Thyroid gland (tissue), 4 donors: ENCODE data around the gene C3AR1. TPM values are rescaled to one million over a fixed set of nuclear protein-coding genes. Genes with fewer than 3 reads are reported as not detected.
"Not testable (repeated sequence)": the region's sequence is repeated elsewhere in the genome, so short reads cannot be mapped to it uniquely, and the experiment has no call there.

Experiments
- DNase-seq, 2 donors: peaks; one replicate each; pipeline ENCODE4 v3.0.0-alpha.2; 2019
- H3K27ac ChIP-seq, 3 donors: fragments of 200-600 bp; sonication (generic); 1 replicate in 2 of 3; 2 replicates in 1 of 3; pipeline ENCODE4 v1.5.1; 2016 to 2019; ENCODE audit warnings: mild to moderate bottlenecking in 1 of 3, moderate library complexity in 1 of 3
- H3K27me3 ChIP-seq: fragments of 200-600 bp; sonication (generic); one replicate; pipeline ENCODE4 v1.5.1; 2019
- H3K36me3 ChIP-seq, 2 donors: fragments of 200-600 bp; sonication (generic); one replicate each; pipeline ENCODE4 v1.5.1; 2016 to 2019
- H3K4me1 ChIP-seq, 2 donors: fragments of 200-600 bp; sonication (generic); one replicate each; pipeline ENCODE4 v1.5.1; 2017 to 2019
- H3K4me3 ChIP-seq, 3 donors: fragments of 200-600 bp; sonication (generic); replicated peaks in 1 of 3; 1 replicate in 2 of 3; 2 replicates in 1 of 3; pipeline ENCODE4 v1.5.1; 2016; ENCODE audit warnings: mild to moderate bottlenecking in 1 of 3
- H3K9me3 ChIP-seq: fragments of 200-600 bp; sonication (generic); one replicate; pipeline ENCODE4 v1.5.1; 2017
- POLR2A ChIP-seq, 2 donors: fragments of 450-650 bp; IDR thresholded peaks; one replicate each; pipeline ENCODE4 v1.6.1; 2017; ENCODE audit warnings: antibody characterized with exemption in 2 of 2, mild to moderate bottlenecking in 2 of 2, moderate library complexity in 1 of 2
- WGBS, 2 donors: methylation state at CpG; one replicate each; pipeline ENCODE4 v1.1.5; 2017; 5-methylcytosine and 5-hydroxymethylcytosine counted together
- intact Hi-C: fragments of 100-400 bp; cut with DNase I; formaldehyde crosslinking; loops from one replicate; pipeline ENCODE4 v1.15.1; 2023
- total RNA-seq, 4 donors: library from RNA; depleted of rRNA; stranded (reverse); fragments of >200 nt; gene quantifications; one replicate each; pipeline ENCODE4 v1.2.3, GENCODE V29; 2016
- TF ChIP-seq, protein P1 (sequence below), 6 experiments: fragments of 200-600 bp in 3 of 6; fragments of 450-650 bp in 3 of 6; sonication (generic) in 3 of 6; IDR thresholded peaks; one replicate each; pipeline ENCODE4 v1.5.1; 2016 to 2019; ENCODE audit warnings: antibody characterized with exemption in 6 of 6, mild to moderate bottlenecking in 2 of 6, inconsistent platforms in 1 of 6, moderate library complexity in 1 of 6

C3AR1 gene
- total RNA-seq, 4 donors from 2014 or later, result 2.1 to 4.4 (median 2.9) TPM

DNA sequence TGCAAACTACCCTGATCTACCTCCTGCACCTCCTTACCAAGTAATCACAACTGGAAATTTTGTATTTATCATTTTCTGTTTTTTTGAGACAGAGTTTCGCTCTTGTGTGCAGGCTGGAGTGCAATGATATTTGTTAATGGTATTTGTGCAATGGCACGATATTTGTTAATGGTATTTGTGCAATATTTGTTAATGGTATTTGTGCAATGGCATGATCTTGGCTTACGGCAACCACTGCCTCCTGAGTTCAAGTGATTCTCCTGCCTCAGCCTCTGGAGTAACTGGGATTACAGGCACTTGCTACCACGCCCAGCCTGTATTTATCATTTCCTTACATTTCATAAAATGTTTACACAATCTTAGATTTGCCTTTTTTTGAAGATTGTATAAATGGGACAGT, 10.2 kb upstream of the C3AR1 start:
- Histone ChIP-seq H3K4me3 (no peak overlapping the region), H3K9me3 (no peaks in the 10 kb centered on the region), H3K27ac (no peak overlapping the region), H3K4me1 (peaks cover 0 to 8% of the 10 kb centered on the region in 2 donors), H3K27me3 (no peaks in the 10 kb centered on the region), H3K36me3 (no peaks in the 10 kb centered on the region)
- intact Hi-C loops, result no loop called here
- WGBS, 2 donors, result 90 to 91% methylated on average over 4 of the region's 4 CpGs
- no peak for DNase-seq
- TF ChIP-seq, protein P1, sequence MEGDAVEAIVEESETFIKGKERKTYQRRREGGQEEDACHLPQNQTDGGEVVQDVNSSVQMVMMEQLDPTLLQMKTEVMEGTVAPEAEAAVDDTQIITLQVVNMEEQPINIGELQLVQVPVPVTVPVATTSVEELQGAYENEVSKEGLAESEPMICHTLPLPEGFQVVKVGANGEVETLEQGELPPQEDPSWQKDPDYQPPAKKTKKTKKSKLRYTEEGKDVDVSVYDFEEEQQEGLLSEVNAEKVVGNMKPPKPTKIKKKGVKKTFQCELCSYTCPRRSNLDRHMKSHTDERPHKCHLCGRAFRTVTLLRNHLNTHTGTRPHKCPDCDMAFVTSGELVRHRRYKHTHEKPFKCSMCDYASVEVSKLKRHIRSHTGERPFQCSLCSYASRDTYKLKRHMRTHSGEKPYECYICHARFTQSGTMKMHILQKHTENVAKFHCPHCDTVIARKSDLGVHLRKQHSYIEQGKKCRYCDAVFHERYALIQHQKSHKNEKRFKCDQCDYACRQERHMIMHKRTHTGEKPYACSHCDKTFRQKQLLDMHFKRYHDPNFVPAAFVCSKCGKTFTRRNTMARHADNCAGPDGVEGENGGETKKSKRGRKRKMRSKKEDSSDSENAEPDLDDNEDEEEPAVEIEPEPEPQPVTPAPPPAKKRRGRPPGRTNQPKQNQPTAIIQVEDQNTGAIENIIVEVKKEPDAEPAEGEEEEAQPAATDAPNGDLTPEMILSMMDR (IDR thresholded peaks at IDR 0.05), result no peak
- TF ChIP-seq POLR2A (IDR thresholded peaks at IDR 0.05), result no peak

DNA sequence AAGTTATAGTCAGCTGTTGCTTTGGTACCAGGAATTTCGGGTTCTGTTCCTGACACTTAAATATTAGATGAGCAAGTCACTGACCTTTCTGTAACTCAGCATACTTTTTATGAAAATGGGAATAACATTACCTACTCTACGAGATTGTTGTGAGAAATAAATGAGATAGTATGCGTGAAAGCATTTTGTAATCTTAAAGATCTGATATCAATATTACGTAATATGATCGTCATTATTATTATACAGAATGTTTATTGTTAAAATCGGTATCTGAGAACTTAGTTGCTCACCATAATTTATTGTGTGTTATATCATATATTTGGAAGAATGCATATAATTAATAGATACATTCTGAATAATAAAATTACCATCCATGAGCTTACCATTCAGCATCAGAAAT, 9.8 kb upstream of the C3AR1 start:
- 92 to 93% methylated on average over 6 of the region's 6 CpGs for WGBS, 2 donors
- no peak for DNase-seq
- Histone ChIP-seq H3K4me1 (peaks cover 0 to 5% of the 10 kb centered on the region in 2 donors), H3K4me3 (no peak overlapping the region), H3K9me3 (no peaks in the 10 kb centered on the region), H3K27ac (no peak overlapping the region), H3K36me3 (no peaks in the 10 kb centered on the region), H3K27me3 (no peaks in the 10 kb centered on the region)
- intact Hi-C loops, result no loop called here
- no peak for TF ChIP-seq POLR2A (IDR thresholded peaks at IDR 0.05)
- TF ChIP-seq, protein P1 (IDR thresholded peaks at IDR 0.05), result no peak

DNA sequence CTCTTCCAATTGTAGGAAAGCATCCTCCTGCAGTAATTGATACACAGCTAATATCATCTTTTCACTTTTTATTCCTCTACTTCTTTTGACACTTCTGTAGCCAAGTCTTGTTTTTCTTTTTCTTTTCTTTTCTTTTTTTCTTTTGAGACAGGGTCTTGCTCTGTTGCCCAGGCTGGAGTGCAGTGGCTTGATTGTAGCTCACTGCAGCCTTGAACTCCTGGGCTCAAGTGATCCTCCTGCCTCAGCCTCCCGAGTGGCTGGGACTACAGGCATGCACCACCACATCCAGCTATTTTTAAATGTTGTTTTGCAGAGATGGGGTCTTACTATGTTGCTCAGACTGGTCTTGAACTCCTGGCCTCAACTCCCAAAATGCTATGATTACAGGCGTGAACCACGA, 5.7 kb upstream of the C3AR1 start:
- H3K4me1 ChIP-seq, H3K27ac ChIP-seq, H3K9me3 ChIP-seq, intact Hi-C loops, H3K36me3 ChIP-seq, DNase-seq, H3K4me3 ChIP-seq, H3K27me3 ChIP-seq: not testable (repeated sequence)
- WGBS, 2 donors, result 85 to 90% methylated on average over 3 of the region's 3 CpGs

DNA sequence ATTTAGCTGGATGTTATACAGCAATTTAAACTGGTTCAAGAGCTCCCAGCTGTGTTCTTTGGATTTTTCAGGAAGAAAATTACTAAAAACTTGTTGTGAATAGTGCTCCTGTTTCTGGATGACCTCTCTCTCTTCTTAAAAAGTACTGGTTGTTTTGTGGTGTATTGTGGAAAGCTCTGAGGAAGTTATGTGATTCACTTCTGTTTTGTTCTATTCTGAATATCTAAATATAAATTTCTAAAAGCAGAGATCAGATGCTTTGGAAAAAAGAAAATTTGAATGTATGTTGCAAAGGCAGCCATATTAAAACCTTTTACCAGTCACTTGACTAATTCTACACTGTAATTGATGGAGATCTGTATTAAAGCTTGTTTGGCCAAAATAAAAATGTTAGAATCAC, 3.4 kb upstream of the C3AR1 start:
- intact Hi-C loops, result loop anchor here (2.0 kb wide), 1 partner anchor 15 kb away; no protein-coding TSS in a partner anchor
- Histone ChIP-seq H3K27me3 (no peaks in the 10 kb centered on the region), H3K9me3 (no peaks in the 10 kb centered on the region), H3K4me3 (no peak overlapping the region), H3K27ac (no peak overlapping the region), H3K36me3 (no peaks in the 10 kb centered on the region), H3K4me1 (no peaks in the 10 kb centered on the region)
- DNase-seq, result no peak
- TF ChIP-seq, protein P1 (IDR thresholded peaks at IDR 0.05), result no peak
- TF ChIP-seq POLR2A (IDR thresholded peaks at IDR 0.05), result no peak

DNA sequence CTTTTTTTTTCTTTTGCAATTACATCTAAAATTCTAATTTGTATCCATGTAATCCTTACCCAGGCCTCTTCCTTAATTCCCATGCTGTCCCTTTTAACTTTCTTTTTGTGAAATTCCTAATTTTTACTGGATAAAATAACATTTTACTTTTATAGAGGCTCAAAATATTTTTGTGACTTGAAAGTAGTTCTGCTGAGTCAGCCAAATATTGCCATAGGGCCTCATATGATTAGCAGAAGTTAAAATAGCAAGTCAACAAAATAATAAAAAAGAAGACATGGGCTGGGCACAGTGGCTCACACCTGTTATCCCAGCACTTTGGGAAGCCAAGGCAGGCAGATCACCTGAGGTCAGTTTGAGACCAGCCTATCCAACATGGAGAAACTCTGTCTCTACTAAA, 2.0 kb downstream of the C3AR1 start:
- TF ChIP-seq, protein P1 (IDR thresholded peaks at IDR 0.05), result no peak
- TF ChIP-seq POLR2A (IDR thresholded peaks at IDR 0.05), result no peak
- no peaks in the 10 kb centered on the region for H3K9me3 ChIP-seq
- H3K27me3 ChIP-seq, result no peaks in the 10 kb centered on the region
- intact Hi-C loops, result no loop called here
- H3K4me3 ChIP-seq, result no peak overlapping the region
- no peak overlapping the region for H3K27ac ChIP-seq
- DNase-seq, result no peak
- H3K4me1 ChIP-seq, result no peaks in the 10 kb centered on the region
- no peaks in the 10 kb centered on the region for H3K36me3 ChIP-seq

DNA sequence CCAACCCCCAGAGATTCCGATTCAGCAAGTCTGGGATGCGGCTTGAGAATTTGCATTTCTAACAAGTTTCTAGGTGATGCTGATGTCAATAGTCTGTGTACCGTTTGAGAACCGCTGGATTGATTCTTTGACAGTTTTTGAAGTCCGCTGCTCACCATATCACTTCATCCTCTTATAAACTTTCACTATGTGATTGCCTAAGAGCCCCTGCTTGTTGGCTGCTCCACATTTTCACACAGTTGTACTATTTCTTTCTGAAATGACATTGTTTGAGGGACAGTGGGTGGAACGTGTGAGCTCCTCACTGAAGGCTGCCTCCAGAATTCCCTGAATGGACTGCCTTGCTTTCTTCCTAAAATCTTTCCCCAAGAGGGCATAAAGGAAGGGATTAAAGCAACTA, 7.7 kb downstream of the C3AR1 start:
- 58 to 64% methylated on average over 6 of the region's 6 CpGs for WGBS, 2 donors
- Histone ChIP-seq H3K27me3 (no peaks in the 10 kb centered on the region), H3K27ac (no peak overlapping the region), H3K4me3 (no peak overlapping the region), H3K9me3 (no peaks in the 10 kb centered on the region), H3K4me1 (no peaks in the 10 kb centered on the region), H3K36me3 (peaks cover 2 to 13% of the 10 kb centered on the region in 2 donors)
- intact Hi-C loops, result no loop called here
- no peak for DNase-seq
- TF ChIP-seq, protein P1 (IDR thresholded peaks at IDR 0.05), result no peak
- no peak for TF ChIP-seq POLR2A (IDR thresholded peaks at IDR 0.05)
